GM04503 (cell line): ENCODE data around the gene PRKAG2.

ENCODE experiments used
- DNase-seq: peaks from one replicate; pipeline ENCODE4 v3.0.0-alpha.2; 2012; ENCODE audit warnings: low read depth

The PRKAG2 gene

DNA sequence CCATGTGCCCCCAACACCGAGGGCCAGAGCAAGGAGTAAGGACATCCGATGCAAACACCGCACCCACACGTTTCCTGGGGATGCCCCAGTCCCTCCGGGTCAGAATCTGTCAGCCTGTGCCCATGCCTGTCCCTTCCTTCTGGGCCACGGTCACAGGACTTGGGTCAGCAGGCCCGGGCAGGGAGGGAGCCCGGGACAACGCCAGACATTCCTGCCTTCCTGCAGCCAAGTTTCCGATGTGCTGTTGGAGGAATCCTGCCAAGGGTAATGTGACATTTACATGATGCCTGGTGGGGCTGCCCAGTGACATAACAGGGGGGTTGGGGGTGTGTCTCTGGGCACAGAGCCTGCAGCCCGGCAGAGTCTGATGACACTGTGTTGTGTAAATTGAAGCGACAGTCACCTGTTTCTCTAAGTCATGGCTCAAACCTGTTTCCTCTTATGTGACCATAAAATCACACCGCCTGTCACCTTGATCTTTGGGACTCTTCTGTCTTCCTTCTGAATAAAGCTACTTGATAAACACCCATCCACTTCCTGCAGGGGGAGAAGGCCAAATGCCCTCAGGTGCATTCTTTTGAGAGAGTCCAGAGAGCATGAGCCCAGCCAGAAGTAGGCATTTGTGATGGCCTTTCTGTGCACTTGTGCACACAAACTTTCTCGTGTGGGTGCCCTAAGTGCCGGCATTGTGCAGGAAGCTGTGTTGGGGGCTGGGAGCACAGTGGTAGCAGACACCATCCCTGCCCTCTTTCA lies 181.9 kb downstream of the PRKAG2 start:
- DNase-seq, result no peak

DNA sequence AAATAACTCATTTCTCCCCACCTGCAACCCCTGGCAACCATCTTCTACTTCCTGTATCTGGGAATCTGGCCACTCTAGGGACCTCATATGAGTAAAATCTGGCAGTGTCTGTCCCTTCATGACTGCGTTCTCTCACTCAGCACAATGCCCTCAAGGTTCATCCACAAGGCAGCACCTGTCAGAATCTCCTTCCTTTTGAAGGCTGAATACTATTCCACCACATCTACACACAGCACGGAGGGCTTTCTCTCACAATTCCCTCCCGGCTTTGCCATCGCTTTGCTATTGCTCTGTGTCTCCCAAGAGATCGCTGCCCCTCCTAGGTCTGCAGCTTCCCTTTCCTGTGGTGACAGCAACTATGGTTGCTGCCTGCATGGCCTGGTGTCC lies 182.5 kb downstream of the PRKAG2 start:
- DNase-seq, result no peak

DNA sequence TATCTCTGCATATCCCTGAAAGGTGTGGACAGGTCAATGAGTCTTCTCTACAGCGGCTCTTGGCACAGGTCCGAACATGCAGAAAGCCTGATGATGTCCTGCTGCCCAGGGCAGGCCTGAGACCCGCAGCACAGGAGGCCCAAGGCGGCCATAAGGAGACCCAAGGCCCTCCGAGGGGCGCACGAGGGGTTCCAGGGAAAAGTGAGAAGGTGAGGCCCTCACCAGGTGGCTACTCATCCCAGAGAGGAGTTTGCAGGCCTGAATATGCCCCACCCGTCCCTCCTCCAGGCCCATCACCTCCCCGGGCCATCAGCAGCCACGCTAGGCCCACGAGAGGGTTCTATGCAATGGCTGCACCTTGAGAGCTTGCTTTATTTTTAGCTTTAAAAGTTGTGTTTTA lies 183.8 kb downstream of the PRKAG2 start:
- no peak for DNase-seq

GRCh38 chr7:151692721-151693120 lies 184.2 kb downstream of the PRKAG2 start:
- no peak for DNase-seq

DNA sequence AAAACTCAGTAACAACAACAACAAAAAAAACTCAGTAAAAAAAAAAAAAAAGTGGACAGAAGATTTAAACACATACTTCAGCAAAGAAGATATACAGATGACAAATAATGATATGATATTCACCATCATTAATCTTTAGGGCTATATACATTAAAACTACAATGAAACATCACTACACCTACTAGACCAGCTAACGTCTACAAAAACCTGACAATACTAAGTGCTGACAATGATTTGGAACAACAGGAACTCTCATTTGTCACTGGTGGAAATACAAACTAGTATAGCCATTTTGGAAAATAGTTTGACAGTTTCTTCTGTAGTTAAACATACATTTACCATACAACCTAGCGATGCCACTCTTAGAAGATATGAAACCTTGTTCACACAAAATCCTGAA lies 185.5 kb downstream of the PRKAG2 start:
- DNase-seq, result no peak

- DNase-seq, result no peak
These were observed 186.3 kb downstream of the PRKAG2 start for GRCh38 chr7:151690606-151691005.

GRCh38 chr7:151689196-151689971 lies 187.5 kb downstream of the PRKAG2 start:
- no peak for DNase-seq

DNA sequence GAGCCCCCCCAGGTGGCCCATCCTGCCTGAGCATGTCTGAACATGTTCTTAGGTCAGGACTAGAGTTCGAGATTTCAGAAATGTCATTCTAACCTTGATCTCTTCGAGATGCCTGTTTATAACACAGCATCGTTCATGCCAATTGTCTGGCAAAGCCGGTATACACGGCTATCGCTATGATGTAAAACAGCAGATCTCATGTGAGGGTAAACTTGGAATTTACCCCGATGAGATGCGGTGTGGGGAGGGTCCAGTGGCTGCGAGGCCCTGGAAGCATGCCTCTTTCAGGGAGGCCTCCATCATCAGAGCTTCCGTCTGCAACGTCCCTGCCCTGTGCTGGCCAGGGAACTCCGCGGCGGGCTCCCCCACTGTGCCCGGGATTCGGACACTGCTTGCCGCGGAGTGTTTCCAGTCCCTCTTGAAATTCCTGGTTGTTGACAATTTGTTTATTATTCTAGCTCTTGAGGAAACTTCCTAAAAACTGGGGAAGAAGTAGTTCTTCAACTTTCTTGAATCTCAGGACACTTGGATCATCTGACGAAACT lies 188.6 kb downstream of the PRKAG2 start:
- DNase-seq, result no peak

DNA sequence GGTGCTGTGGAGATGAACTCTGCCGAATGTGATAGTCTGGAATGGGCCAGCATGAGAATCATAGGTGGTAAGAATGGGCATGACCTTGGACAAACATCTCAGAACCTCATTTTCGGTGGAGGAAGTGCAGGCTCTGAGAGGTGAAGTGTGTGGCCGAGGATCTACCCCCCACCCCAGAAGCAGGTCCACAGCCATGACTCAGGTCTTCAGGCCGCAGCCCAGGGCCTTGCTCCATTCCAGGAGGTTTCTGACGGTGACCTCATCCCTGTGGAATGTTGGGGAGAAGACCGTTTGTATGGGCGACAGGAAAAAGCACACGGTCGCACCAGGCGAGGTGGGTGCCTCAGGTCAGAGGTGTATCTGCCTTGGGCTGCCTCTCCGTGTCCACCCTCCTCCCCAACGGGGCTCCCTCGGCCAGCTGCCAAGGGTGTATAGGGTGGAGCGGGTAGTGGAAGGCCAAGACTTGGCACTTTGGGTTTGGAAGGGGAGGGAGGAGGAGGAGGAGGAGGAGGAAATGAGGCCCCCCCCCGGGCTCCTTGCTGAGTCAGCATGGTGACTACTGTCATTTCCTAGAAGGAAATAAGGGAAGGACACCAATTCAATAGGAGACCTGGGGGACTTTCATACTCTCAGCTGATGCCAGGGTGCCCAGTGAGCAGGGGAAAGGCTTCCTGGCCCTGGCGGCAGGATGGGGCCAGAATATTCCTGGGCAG lies 189.2 kb downstream of the PRKAG2 start:
- peak; percentile 83 for DNase-seq

- no peak for DNase-seq
These were observed 190.1 kb downstream of the PRKAG2 start for GRCh38 chr7:151686826-151687225.

DNA sequence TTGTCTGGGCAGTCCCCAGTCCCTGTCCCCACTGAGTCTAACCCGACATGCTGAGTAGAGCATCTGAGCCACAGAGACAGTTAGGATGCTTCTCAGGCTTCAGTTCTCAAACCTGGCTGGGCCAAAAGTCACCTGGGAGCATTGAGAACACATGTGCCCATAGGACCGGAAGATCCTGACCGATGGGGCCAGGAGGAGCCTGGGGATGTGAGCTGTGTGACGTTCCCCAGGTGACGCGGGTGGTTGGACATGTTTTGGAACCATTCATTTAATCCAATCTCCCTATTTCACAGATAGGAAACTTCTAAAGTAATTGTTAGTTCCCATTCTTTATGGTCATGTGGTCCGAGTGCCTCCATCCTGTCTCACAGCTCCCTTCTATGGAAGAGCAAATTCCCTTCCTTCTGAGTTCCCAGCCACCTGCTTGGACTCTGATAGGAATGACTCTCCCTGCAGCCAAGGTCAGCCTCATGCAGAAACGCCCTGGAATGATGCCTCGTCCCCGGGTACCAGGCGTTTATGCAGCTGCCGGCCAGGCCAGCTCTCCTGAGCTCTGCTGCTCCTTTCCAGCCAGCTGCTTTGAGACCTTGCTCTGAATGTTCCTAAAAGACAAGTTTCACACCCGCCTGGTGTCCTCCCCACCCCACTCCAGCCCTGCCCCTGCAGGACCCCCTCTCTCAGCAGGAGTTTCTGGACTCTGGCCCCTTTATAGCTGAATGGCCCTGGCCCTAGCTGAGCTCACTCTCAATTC lies 190.7 kb downstream of the PRKAG2 start:
- DNase-seq, result no peak

- DNase-seq, result no peak
These were observed 192.3 kb downstream of the PRKAG2 start for GRCh38 chr7:151684408-151685175.

DNA sequence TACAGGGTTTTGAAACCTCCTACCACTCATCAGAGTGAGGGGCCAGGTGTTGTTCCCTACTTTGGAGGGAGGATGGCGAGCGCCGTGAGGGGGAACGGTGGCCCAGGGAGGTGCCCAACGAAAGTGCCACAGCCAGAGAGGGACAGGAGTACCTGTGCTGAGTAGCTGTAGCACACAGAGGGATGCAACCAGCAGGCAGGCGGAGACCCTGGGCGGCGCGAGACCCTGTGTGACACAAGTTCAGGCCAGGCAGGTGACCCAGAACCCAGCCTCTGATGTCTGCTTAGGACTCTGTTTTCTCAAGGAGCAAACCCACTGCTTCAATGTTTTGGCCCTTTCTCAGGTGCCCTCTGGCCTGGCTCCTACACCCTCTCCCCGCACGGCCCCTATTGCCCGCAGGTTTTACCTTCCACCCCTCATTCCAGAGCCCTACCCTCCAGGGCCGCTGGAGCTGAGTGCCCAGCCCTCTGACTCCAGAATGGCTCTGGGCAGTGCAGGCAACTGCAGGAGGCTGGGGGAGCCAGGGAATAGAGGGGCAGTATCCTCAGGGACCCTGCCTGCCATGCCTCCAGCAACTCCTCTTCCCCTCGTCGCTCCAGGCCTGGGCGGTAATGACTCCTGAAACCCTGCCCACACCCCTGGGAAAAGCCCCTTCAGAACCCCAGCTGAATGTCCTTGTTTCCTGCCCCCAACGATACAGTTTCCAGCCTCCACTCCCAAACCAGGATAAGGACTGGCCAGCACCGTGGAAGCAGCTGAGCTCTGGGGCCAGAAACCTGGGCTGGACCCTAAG lies 193.1 kb downstream of the PRKAG2 start:
- no peak for DNase-seq

GRCh38 chr7:151682831-151683614 lies 193.9 kb downstream of the PRKAG2 start:
- DNase-seq, result no peak

DNA sequence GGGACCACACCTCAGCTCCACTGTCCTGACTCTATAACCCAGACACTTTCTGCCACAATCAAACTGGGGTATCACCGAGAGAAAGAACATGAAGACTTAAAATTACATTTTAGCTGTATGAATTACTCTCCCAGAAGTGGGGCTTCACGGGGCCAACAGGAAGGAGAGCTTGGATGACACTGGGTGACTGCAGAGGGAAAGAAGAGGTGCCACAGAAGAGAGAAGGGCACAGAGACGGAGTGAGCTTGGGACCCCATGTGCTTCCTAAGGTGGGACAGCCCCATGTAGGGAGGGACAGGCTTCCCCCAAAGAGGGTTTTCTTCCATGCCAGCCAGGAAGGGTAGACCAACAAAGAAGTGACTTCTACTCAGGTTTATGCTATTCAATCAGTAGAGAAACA lies 195.2 kb downstream of the PRKAG2 start:
- DNase-seq, result no peak

DNA sequence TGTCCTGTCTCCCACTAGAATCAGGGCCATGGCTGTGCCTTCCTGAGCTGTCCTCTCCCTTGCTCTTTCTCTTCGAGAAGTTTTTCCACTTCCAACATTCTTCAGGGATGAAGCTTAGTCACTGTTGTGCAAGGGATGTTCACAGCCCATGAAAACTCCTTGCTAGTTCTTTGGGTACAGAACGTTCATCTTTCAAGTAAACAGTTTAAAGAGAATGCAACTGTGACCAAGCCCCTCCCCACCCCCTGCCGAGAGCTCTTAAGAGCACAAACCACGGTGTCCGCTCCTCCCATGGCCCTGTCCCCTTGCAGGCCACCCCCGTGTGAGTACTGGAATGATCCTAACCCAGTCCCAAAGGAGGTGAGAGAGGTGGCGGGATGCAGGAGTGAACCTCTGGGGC lies 196.1 kb downstream of the PRKAG2 start:
- no peak for DNase-seq

GRCh38 chr7:151679881-151680612 lies 196.9 kb downstream of the PRKAG2 start:
- DNase-seq, result no peak

DNA sequence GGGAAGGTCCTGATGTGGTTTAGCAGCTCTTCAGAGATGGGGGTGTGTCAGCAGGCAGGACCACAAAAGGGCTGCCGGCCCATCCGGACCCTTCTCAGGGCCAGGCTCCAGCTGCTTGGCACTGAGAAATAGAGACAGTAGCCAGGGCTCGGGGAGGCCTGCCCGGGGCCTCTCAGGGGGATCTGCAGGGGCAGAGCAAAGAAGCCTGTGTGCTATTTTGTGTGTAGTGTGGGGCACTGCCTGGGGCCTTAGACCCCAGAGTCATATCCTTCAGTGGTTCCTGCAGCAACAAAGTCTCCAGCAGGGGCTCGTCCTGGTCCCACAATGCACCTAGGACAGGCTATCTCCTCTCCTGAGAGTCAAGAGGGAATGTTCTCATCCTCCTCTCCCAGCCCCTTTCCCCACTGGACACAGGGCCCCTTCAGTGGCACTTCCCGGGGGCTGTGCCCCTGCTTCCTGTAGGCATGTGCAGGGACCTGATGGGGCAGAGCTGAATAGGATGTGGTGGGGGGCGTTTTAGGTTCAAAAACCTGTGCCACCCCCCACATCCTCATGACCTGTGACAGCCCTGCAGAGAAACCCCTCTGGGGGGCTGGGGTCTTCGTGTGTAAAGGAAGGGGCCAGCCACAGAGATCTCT lies 197.7 kb downstream of the PRKAG2 start:
- DNase-seq, result no peak
